HCT116 (cell line): ENCODE data around the gene MYCBP2. TPM values are rescaled to one million over a fixed set of nuclear protein-coding genes. Genes with fewer than 3 reads are reported as not detected.

Source experiments
- ATAC-seq: fragments of 200-7000 bp; cut with Tn5 transposase; 2 replicates; pipeline ENCODE4 v1.9.1; 2020; ENCODE audit warnings: mild to moderate bottlenecking, moderate library complexity
- BruUV-seq: library from RNA; stranded (reverse); fragments of 400-500 nt; replicated peaks from 2 replicates; lab custom pipeline; 2021; lab: Mats Ljungman, UMichigan
- CTCF ChIA-PET: fragments of 300-600 bp; sonication (Branson Sonifier 250); formaldehyde crosslinking; loops from one replicate; lab custom pipeline; 2021; ENCODE audit warnings: antibody characterized with exemption; lab: Charles Lee
- POLR2A ChIA-PET: fragments of 300-600, 350-600 bp; sonication (Branson Sonifier 250); formaldehyde crosslinking; loops from one replicate; lab custom pipeline; 2021; ENCODE audit warnings: antibody characterized with exemption; lab: Charles Lee
- RAD21 ChIA-PET, 2 experiments: fragments of 300-600 bp; sonication (Branson Sonifier 250); formaldehyde crosslinking; loops; one replicate each; lab custom pipeline; 2023; ENCODE audit warnings: low total read pairs in 2 of 2; ENCODE audit not compliant: uncharacterized antibody in 2 of 2, unreplicated experiment in 2 of 2, low non-redundant PET in 1 of 2; lab: Charles Lee
- DNase-seq: peaks from one replicate; pipeline ENCODE4 v3.0.0-alpha.2; 2010; ENCODE audit warnings: low read depth, low spot score
- H2AFZ ChIP-seq: fragments of 200-600 bp; shearing (Covaris generic), sonication (generic); 2 replicates; pipeline ENCODE4 v1.6.1; 2017; ENCODE audit warnings: low read depth, mixed run types, mixed read lengths, antibody characterized with exemption, low read length; ENCODE audit not compliant: poor library complexity, severe bottlenecking
- H3K27ac ChIP-seq: 2 replicates; pipeline ENCODE4 v1.5.1; 2012; ENCODE audit warnings: low read depth, low read length
- H3K27me3 ChIP-seq: fragments of 200-600 bp; sonication (generic); 2 replicates; pipeline ENCODE4 v1.6.1; 2016; ENCODE audit warnings: mixed run types, low read length, mixed read lengths; ENCODE audit not compliant: insufficient read depth
- H3K36me3 ChIP-seq, 2 experiments: fragments of 200-500 bp in 1 of 2; fragments of 200-600 bp in 1 of 2; sonication (Bioruptor generic) in 1 of 2; sonication (generic) in 1 of 2; 2 replicates each; pipeline versions ENCODE4 v1.5.1 to v1.6.1; 2014 to 2016; ENCODE audit warnings: low read length in 2 of 2, inconsistent platforms in 1 of 2, mixed read lengths in 1 of 2, mixed run types in 1 of 2; ENCODE audit not compliant: insufficient read depth in 2 of 2, control insufficient read depth in 1 of 2
- H3K4me1 ChIP-seq, 2 experiments: fragments of 200-600 bp in 1 of 2; sonication (generic) in 1 of 2; 2 replicates each; pipeline versions ENCODE4 v1.5.1 to v1.6.1; 2012 to 2017; ENCODE audit warnings: low read length in 2 of 2, inconsistent platforms in 1 of 2, mild to moderate bottlenecking in 1 of 2, mixed read lengths in 1 of 2, mixed run types in 1 of 2, moderate library complexity in 1 of 2; ENCODE audit not compliant: insufficient read depth in 2 of 2, control insufficient read depth in 1 of 2
- H3K4me2 ChIP-seq: fragments of 200-600 bp; sonication (generic); 2 replicates; pipeline ENCODE4 v1.6.1; 2017; ENCODE audit warnings: mixed run types, low read length, mixed read lengths
- H3K4me3 ChIP-seq, 2 experiments: fragments of 200-600 bp in 1 of 2; sonication (generic) in 1 of 2; replicated peaks in 1 of 2; 2 replicates each; pipeline ENCODE4 v1.5.1; 2011 to 2016; ENCODE audit warnings: low read length in 2 of 2, control low read depth in 1 of 2, low read depth in 1 of 2, mild to moderate bottlenecking in 1 of 2, mixed read lengths in 1 of 2, mixed run types in 1 of 2
- H3K79me2 ChIP-seq: fragments of 200-600 bp; sonication (generic); 2 replicates; pipeline ENCODE4 v1.6.1; 2017; ENCODE audit warnings: mild to moderate bottlenecking, mixed run types, low read length, moderate library complexity, mixed read lengths; ENCODE audit not compliant: insufficient read depth
- H3K9ac ChIP-seq: fragments of 200-600 bp; sonication (generic); 2 replicates; pipeline ENCODE4 v1.6.1; 2016; ENCODE audit warnings: low read length, mixed read lengths
- H3K9me2 ChIP-seq: fragments of 200-600 bp; sonication (generic), shearing (Covaris generic); 2 replicates; pipeline ENCODE4 v1.6.1; 2017; ENCODE audit warnings: mixed run types, mild to moderate bottlenecking, moderate library complexity; ENCODE audit not compliant: insufficient read depth
- H3K9me3 ChIP-seq, 2 experiments: fragments of 200-500 bp in 1 of 2; fragments of 200-600 bp in 1 of 2; sonication (Bioruptor generic) in 1 of 2; sonication (generic) in 1 of 2; 2 replicates each; pipeline ENCODE4 v1.6.1; 2014 to 2017; ENCODE audit warnings: low read length in 2 of 2, mixed read lengths in 2 of 2, inconsistent platforms in 1 of 2, low read depth in 1 of 2, mild to moderate bottlenecking in 1 of 2, mixed run types in 1 of 2, moderate library complexity in 1 of 2; ENCODE audit not compliant: control insufficient read depth in 1 of 2, insufficient read depth in 1 of 2
- H4K20me1 ChIP-seq: fragments of 200-600 bp; sonication (generic), shearing (Covaris generic); 2 replicates; pipeline ENCODE4 v1.6.1; 2017; ENCODE audit warnings: mixed run types, mild to moderate bottlenecking, moderate library complexity; ENCODE audit not compliant: insufficient read depth
- CBX3 ChIP-seq: IDR thresholded peaks from 2 replicates; pipeline ENCODE4 v1.6.1; 2012; ENCODE audit warnings: low read depth
- EGR1 ChIP-seq: IDR thresholded peaks from 2 replicates; pipeline ENCODE4 v1.6.1; 2012; ENCODE audit warnings: low read depth
- EZH2 ChIP-seq: fragments of 200-600 bp; sonication (generic); IDR thresholded peaks from 2 replicates; pipeline ENCODE4 v1.6.1; 2017; ENCODE audit warnings: antibody characterized with exemption, mixed run types
- FOSL1 ChIP-seq: IDR thresholded peaks from 2 replicates; pipeline ENCODE4 v1.6.1; 2012; ENCODE audit warnings: low read depth
- RAD21 ChIP-seq: IDR thresholded peaks from 2 replicates; pipeline ENCODE4 v1.6.1; 2012; ENCODE audit warnings: low read depth, mild to moderate bottlenecking
- REST ChIP-seq: IDR thresholded peaks from 2 replicates; pipeline ENCODE4 v1.6.1; 2012; ENCODE audit warnings: low read depth
- TCF7L2 ChIP-seq: IDR thresholded peaks from 2 replicates; pipeline ENCODE4 v1.7.0; 2011; ENCODE audit warnings: borderline replicate concordance, inconsistent platforms; ENCODE audit not compliant: insufficient read depth, insufficient read length; ENCODE audit errors: extremely low read depth
- YY1 ChIP-seq: IDR thresholded peaks from 2 replicates; pipeline ENCODE4 v1.6.1; 2011; ENCODE audit warnings: low read length, low read depth, moderate library complexity, mild to moderate bottlenecking; ENCODE audit not compliant: insufficient replicate concordance; ENCODE audit errors: extremely low read depth
- ZFX ChIP-seq: fragments of 450-650 bp; IDR thresholded peaks from 2 replicates; pipeline ENCODE4 v1.6.1; 2017
- intact Hi-C: fragments of 100-400 bp; cut with micrococcal nuclease; formaldehyde crosslinking; loops from 2 replicates; pipeline ENCODE4 v1.10.0; 2022
- total RNA-seq: library from RNA; stranded (reverse); gene quantifications from one replicate; pipeline ENCODE4 v1.2.1, GENCODE V29; 2021; ENCODE audit not compliant: unreplicated experiment
- TF ChIP-seq, protein P1 (sequence below): IDR thresholded peaks from 2 replicates; pipeline ENCODE4 v1.6.1; 2011; ENCODE audit warnings: mild to moderate bottlenecking, low read length, moderate library complexity; ENCODE audit not compliant: insufficient replicate concordance; ENCODE audit errors: extremely low read depth

Gene MYCBP2
- total RNA-seq, 1 experiment from 2014 or later, result 48.5 TPM

DNA sequence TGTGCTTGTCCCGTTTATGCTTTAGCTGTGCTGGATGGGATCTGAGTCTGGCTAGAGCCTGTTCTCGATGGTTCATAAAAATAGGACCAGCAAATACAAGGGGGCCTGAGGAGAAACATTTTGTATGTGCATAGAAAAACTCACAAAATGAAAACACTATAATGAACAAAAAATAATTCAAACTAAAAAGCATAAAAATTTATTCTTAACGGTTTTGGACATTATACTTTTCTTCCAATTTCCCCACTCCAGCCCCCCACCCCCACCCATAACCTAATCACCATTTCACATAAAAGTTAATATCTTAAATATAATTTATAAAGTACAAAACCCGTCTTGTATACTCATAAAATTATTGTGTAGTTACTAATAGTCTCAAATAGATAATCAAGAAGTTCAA is 93.7 kb downstream of the MYCBP2 start:
- intact Hi-C loops, result no loop called here
- RAD21 ChIA-PET, result no interaction called here

More for the DNA sequence above, 93.7 kb downstream of the MYCBP2 start:
- POLR2A ChIA-PET, result no interaction called here
- H3K9me3 ChIP-seq, result no peaks in the 10 kb centered on the region
- ATAC-seq, result no peak
- no peaks in the 10 kb centered on the region for H3K36me3 ChIP-seq
- TF ChIP-seq EGR1, result no peak
- TF ChIP-seq FOSL1, result no peak
- TF ChIP-seq ZFX, result no peak
- TF ChIP-seq TCF7L2, result no peak
- TF ChIP-seq, protein P1, sequence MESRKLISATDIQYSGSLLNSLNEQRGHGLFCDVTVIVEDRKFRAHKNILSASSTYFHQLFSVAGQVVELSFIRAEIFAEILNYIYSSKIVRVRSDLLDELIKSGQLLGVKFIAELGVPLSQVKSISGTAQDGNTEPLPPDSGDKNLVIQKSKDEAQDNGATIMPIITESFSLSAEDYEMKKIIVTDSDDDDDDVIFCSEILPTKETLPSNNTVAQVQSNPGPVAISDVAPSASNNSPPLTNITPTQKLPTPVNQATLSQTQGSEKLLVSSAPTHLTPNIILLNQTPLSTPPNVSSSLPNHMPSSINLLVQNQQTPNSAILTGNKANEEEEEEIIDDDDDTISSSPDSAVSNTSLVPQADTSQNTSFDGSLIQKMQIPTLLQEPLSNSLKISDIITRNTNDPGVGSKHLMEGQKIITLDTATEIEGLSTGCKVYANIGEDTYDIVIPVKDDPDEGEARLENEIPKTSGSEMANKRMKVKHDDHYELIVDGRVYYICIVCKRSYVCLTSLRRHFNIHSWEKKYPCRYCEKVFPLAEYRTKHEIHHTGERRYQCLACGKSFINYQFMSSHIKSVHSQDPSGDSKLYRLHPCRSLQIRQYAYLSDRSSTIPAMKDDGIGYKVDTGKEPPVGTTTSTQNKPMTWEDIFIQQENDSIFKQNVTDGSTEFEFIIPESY, result no peak
- TF ChIP-seq EZH2, result no peak
- no peak for TF ChIP-seq CBX3
- no peak for TF ChIP-seq YY1
- TF ChIP-seq REST, result no peak
- TF ChIP-seq RAD21, result no peak
- BruUV-seq, result no TSS peak
- H3K27me3 ChIP-seq, result no peaks in the 10 kb centered on the region
- no peak for DNase-seq
- no peaks in the 10 kb centered on the region for H3K4me1 ChIP-seq
- H3K79me2 ChIP-seq, result no peaks in the 10 kb centered on the region
- no peak overlapping the region for H3K4me3 ChIP-seq
- H3K9me2 ChIP-seq, result no peaks in the 10 kb centered on the region
- no peak overlapping the region for H3K27ac ChIP-seq
- CTCF ChIA-PET, result no interaction called here
- no peak overlapping the region for H2AFZ ChIP-seq
- no peak overlapping the region for H3K4me2 ChIP-seq
- H3K9ac ChIP-seq, result no peak overlapping the region
- H4K20me1 ChIP-seq, result no peaks in the 10 kb centered on the region
